Nephron (organoid): ENCODE results near the gene EVA1A.
A peak's percentile ranks its signal among the peaks of the same experiment; 100 is the strongest.

Source experiments
- H3K27ac Mint-ChIP-seq, 3 experiments: 2 replicates each; pipeline ENCODE4 v1.8.0; 2020; ENCODE audit warnings: mixed read lengths in 3 of 3, mild to moderate bottlenecking in 2 of 3, moderate library complexity in 1 of 3
- H3K27me3 Mint-ChIP-seq: 2 replicates; pipeline ENCODE4 v1.8.0; 2021; ENCODE audit warnings: low read depth, mild to moderate bottlenecking, moderate library complexity, mixed read lengths
- H3K36me3 Mint-ChIP-seq: 2 replicates; pipeline ENCODE4 v1.8.0; 2020; ENCODE audit warnings: low read depth, mixed read lengths
- H3K4me1 Mint-ChIP-seq: 2 replicates; pipeline ENCODE4 v1.8.0; 2020; ENCODE audit warnings: mixed read lengths
- H3K4me3 Mint-ChIP-seq, 3 experiments: 2 replicates each; pipeline ENCODE4 v1.8.0; 2020; ENCODE audit warnings: mild to moderate bottlenecking in 3 of 3, mixed read lengths in 3 of 3, moderate library complexity in 2 of 3
- H3K9me3 Mint-ChIP-seq: 2 replicates; pipeline ENCODE4 v1.8.0; 2020; ENCODE audit warnings: mixed read lengths
- CTCF ChIP-seq, 3 experiments: fragments of 200-600 bp; sonication (generic); IDR thresholded peaks; one replicate each; pipeline ENCODE4 v1.5.0; 2021; ENCODE audit warnings: antibody characterized with exemption in 3 of 3; ENCODE audit not compliant: unreplicated experiment in 3 of 3

Gene EVA1A

GRCh38 chr2:75532488-75532887 lies 28.3 kb downstream of the EVA1A start:
- Mint-ChIP-seq H3K36me3 (peaks cover 6% of the 10 kb centered on the region), H3K27ac (no peak overlapping the region), H3K9me3 (no peaks in the 10 kb centered on the region), H3K4me3 (no peak overlapping the region), H3K27me3 (peaks cover 4% of the 10 kb centered on the region), H3K4me1 (no peaks in the 10 kb centered on the region)
- no peak for TF ChIP-seq CTCF (IDR thresholded peaks at IDR 0.05; ENCODE audit: unreplicated experiment in 3 of 3)

DNA sequence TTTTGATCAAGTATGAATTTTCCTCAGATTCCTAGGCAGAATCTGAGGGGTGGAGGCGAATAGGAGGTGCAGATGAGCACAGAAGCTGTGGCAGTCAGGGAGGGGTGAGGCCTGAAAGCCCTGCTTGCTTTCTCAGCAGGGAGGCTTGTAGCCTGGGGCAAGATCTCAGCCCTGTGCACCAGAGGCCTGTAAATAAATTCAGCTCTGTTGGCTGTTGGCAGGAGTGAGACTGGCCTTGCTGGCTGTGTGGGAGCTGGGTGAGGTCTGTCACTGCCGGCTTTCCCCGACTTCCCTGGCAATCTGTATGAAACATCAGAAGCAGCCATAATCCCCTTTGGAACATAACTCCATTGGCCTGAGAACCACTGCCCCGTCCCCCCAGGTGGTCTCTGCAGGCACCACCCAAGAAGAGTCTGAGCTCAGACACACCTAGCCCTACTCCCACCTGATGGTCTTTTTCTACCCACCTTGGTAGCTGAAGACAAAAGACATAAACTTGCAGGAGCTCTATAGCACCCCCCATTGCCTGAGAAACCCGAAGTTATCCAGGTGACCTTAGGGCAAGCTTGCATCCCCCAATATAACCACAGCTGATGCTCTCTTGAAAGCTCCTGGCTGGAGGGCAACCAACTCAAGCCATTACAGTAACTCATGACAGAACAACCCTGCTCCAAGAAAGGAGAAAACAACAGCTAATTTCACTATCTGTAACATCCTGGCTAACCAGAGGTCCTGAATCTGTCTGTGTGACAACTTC lies 32.3 kb downstream of the EVA1A start:
- Mint-ChIP-seq H3K4me3 (no peak overlapping the region), H3K4me1 (no peaks in the 10 kb centered on the region)

DNA sequence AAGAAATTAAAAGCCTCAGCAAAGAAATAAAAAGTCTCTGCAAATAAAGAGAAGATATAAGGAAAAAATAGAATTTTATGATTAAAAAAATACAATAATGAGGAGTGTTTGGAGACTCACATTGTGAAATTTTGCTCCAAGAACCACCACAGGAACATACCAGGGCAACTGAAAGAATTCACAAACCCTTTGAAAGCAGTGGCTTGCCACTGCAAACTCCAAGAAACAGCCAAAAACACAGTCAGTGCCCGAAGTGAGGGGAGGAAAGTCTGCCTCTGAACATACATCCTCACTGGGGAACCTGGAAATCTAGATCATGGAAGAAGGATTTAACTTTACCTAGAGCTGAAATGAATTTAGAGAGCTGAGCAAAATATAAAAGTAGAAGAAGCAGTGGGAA lies 33.1 kb downstream of the EVA1A start:
- peaks cover 3% of the 10 kb centered on the region for H3K36me3 Mint-ChIP-seq
- no peaks in the 10 kb centered on the region for H3K4me1 Mint-ChIP-seq
- H3K4me3 Mint-ChIP-seq = no peak overlapping the region
- peak overlapping the region in 1 of 3 experiments; percentile 30 for H3K27ac Mint-ChIP-seq
- TF ChIP-seq CTCF (IDR thresholded peaks at IDR 0.05; ENCODE audit: unreplicated experiment in 3 of 3) = no peak
- peaks cover 4% of the 10 kb centered on the region for H3K27me3 Mint-ChIP-seq
- no peaks in the 10 kb centered on the region for H3K9me3 Mint-ChIP-seq

More for the DNA sequence above, 32.3 kb downstream of the EVA1A start:
- Mint-ChIP-seq H3K36me3 (no peaks in the 10 kb centered on the region), H3K27me3 (peaks cover 4% of the 10 kb centered on the region), H3K27ac (peak overlapping the region in 1 of 3 experiments; percentile 30), H3K9me3 (no peaks in the 10 kb centered on the region)
- TF ChIP-seq CTCF (IDR thresholded peaks at IDR 0.05; ENCODE audit: unreplicated experiment in 3 of 3) = no peak

- Mint-ChIP-seq H3K4me1 (no peaks in the 10 kb centered on the region), H3K36me3 (peaks cover 3% of the 10 kb centered on the region), H3K27me3 (no peaks in the 10 kb centered on the region), H3K9me3 (no peaks in the 10 kb centered on the region), H3K4me3 (no peak overlapping the region), H3K27ac (no peak overlapping the region)
- TF ChIP-seq CTCF (IDR thresholded peaks at IDR 0.05; ENCODE audit: unreplicated experiment in 3 of 3) = no peak
These were observed 33.9 kb downstream of the EVA1A start for GRCh38 chr2:75526842-75527241.

- no peak for TF ChIP-seq CTCF (IDR thresholded peaks at IDR 0.05; ENCODE audit: unreplicated experiment in 3 of 3)
- no peaks in the 10 kb centered on the region for H3K27me3 Mint-ChIP-seq
- no peaks in the 10 kb centered on the region for H3K9me3 Mint-ChIP-seq
- H3K4me3 Mint-ChIP-seq = no peak overlapping the region
- no peaks in the 10 kb centered on the region for H3K4me1 Mint-ChIP-seq
- no peak overlapping the region for H3K27ac Mint-ChIP-seq
- peaks cover 7% of the 10 kb centered on the region for H3K36me3 Mint-ChIP-seq
These were observed 35.1 kb downstream of the EVA1A start for GRCh38 chr2:75525434-75526310.
